HG02884 (cell line): ENCODE data around the gene TPD52L1.

Source experiments
- ATAC-seq: cut with Tn5 transposase; IDR thresholded peaks from one replicate; pipeline ENCODE4 v1.9.1; 2021; ENCODE audit warnings: mild to moderate bottlenecking, moderate library complexity; ENCODE audit not compliant: unreplicated experiment

Gene TPD52L1

GRCh38 chr6:125207956-125208355 lies 54.4 kb downstream of the TPD52L1 start:
- ATAC-seq: no peak

GRCh38 chr6:125208625-125209249 lies 55.2 kb downstream of the TPD52L1 start:
- ATAC-seq: no peak

- ATAC-seq: no peak
Measured at GRCh38 chr6:125210667-125211066, 57.1 kb downstream of the TPD52L1 start.

GRCh38 chr6:125211352-125211751 lies 57.8 kb downstream of the TPD52L1 start:
- ATAC-seq: no peak

- no peak for ATAC-seq
Measured at GRCh38 chr6:125212377-125212776, 58.8 kb downstream of the TPD52L1 start.

GRCh38 chr6:125213939-125214338 lies 60.4 kb downstream of the TPD52L1 start:
- no peak for ATAC-seq

- ATAC-seq: no peak
Measured at GRCh38 chr6:125215252-125215819, 61.8 kb downstream of the TPD52L1 start.

GRCh38 chr6:125216015-125216414 lies 62.4 kb downstream of the TPD52L1 start:
- ATAC-seq: no peak

- no peak for ATAC-seq
Measured at GRCh38 chr6:125217369-125217768, 63.8 kb downstream of the TPD52L1 start.

GRCh38 chr6:125217992-125218391 lies 64.4 kb downstream of the TPD52L1 start:
- no peak for ATAC-seq

- no peak for ATAC-seq
Measured at GRCh38 chr6:125219361-125219895, 65.9 kb downstream of the TPD52L1 start.

GRCh38 chr6:125220712-125221111 lies 67.1 kb downstream of the TPD52L1 start:
- ATAC-seq: no peak

GRCh38 chr6:125222531-125223455 lies 69.2 kb downstream of the TPD52L1 start:
- ATAC-seq: no peak

- ATAC-seq: no peak
Measured at GRCh38 chr6:125224231-125224861, 70.8 kb downstream of the TPD52L1 start.

- no peak for ATAC-seq
Measured at GRCh38 chr6:125227244-125227643, 73.7 kb downstream of the TPD52L1 start.

- no peak for ATAC-seq
Measured at GRCh38 chr6:125228981-125229479, 75.5 kb downstream of the TPD52L1 start.

GRCh38 chr6:125230674-125231073 lies 77.1 kb downstream of the TPD52L1 start:
- ATAC-seq: no peak

GRCh38 chr6:125231133-125231532 lies 77.6 kb downstream of the TPD52L1 start:
- no peak for ATAC-seq

GRCh38 chr6:125231574-125232343 lies 78.2 kb downstream of the TPD52L1 start:
- ATAC-seq: no peak

- ATAC-seq: no peak
Measured at GRCh38 chr6:125232466-125232865, 78.9 kb downstream of the TPD52L1 start.
